Measurements from ENCODE around the gene MYO1A.

The MYO1A gene

GRCh38 chr12:57049890-57050289, at the start of gene MYO1A:
TSS of gene MYO1A (minus strand) at chr12:57050129. CDS start at chr12:57048323, 1,806 bp downstream.
- no peak within 1 kb of the TSS for H3K27ac ChIP-seq
- no peak for DNase-seq (ENCODE audit: low read depth, low spot score)

DNA sequence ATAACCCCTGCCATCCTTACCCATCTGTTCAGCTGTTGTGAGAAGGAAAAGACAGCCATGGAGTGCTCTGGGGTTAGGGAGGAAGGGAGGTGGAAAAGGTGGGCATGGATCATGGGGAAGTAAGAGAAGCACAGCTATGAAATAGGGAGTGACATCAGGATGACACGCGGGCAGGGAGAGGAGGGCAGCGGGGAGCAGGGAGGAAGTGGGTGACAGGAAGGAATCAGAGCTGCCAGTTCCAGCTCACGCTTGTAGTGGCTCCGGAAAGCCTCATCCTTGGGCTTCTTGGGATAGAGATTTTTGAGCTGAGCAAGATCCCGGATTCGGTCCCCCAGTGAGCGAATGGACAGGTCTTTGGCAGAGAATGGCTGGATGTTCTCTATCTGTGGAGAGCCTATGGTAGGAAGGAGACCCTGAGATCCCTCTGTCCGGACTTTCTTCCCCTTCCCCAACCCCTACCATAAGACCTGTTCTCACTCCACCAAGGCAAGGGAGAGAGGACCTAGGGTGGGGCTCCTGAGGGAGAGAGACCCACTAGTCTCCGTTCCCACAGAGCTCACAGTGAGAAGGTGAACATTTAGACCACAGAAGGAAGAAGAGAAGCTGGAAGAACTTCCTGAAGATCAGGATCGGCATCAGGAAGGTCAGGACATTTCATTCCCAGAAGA, 49.3 kb upstream of the MYO1A start:
- no peak for DNase-seq (ENCODE audit: low read depth, low spot score)
- peak overlapping the region; percentile 78 for H3K27ac ChIP-seq

DNA sequence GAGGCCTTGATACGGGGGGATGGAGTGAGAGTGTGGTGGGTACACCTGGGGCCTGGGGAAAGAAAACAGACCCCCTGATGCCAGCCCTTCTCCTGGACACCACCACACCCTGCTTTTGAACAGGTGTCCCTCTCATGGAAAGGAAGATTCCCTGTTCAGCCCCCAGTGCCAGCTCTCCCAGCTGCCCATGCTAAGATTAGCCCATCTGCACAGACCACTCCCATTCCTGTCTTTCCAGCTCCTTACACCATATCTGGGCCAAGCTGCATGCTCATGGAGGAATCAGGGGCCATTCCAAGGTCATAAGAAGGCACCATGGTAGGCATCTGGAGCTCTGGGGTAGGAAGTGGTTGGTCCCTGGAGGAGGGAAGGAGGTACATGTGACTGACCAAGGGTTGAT, 48.6 kb upstream of the MYO1A start:
- peak overlapping the region; percentile 78 for H3K27ac ChIP-seq

GRCh38 chr12:57097554-57097835, 47.6 kb upstream of the MYO1A start:
- no peak for DNase-seq (ENCODE audit: low read depth, low spot score)
- peak overlapping the region; percentile 78 for H3K27ac ChIP-seq

More for the DNA sequence above, 48.6 kb upstream of the MYO1A start:
- no peak for DNase-seq (ENCODE audit: low read depth, low spot score)

- peak overlapping the region; percentile 78 for H3K27ac ChIP-seq
Observed at GRCh38 chr12:57096748-57097553, 47.0 kb upstream of the MYO1A start.

GRCh38 chr12:57096099-57096572, 46.2 kb upstream of the MYO1A start:
- peak; percentile 99 for DNase-seq (ENCODE audit: low read depth, low spot score)
- peak overlapping the region; percentile 78 for H3K27ac ChIP-seq

More at GRCh38 chr12:57096748-57097553, 47.0 kb upstream of the MYO1A start:
- no peak for DNase-seq (ENCODE audit: low read depth, low spot score)

DNA sequence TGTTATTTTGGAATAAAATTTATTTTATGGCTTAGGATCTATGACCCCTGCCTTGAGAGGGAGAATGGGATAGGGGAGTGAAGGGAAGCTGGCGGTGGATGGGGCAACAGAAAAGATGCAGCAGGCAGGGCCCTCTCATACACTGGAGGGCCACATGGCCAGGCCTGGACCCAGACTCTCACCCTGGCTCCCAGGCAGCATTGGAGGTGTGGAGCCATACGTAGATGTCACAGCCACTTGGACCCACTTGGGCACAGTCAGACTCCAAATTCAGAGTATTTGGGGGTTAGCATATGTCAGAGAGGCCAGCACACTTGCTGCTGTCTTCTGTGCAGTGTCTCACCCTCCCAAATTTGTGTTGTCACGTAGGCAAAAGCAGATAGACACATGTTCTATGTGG, 45.5 kb upstream of the MYO1A start:
- no peak for DNase-seq (ENCODE audit: low read depth, low spot score)
- peak overlapping the region; percentile 78 for H3K27ac ChIP-seq

GRCh38 chr12:57094208-57095160, 44.6 kb upstream of the MYO1A start:
- DNase-seq (ENCODE audit: low read depth, low spot score), result no peak
- peak overlapping the region; percentile 78 for H3K27ac ChIP-seq

- H3K27ac ChIP-seq, result peak overlapping the region; percentile 78
- no peak for DNase-seq (ENCODE audit: low read depth, low spot score)
Observed at GRCh38 chr12:57093415-57094207, 43.7 kb upstream of the MYO1A start.

- peak overlapping the region; percentile 78 for H3K27ac ChIP-seq
Observed at GRCh38 chr12:57092876-57093414, 43.0 kb upstream of the MYO1A start.

DNA sequence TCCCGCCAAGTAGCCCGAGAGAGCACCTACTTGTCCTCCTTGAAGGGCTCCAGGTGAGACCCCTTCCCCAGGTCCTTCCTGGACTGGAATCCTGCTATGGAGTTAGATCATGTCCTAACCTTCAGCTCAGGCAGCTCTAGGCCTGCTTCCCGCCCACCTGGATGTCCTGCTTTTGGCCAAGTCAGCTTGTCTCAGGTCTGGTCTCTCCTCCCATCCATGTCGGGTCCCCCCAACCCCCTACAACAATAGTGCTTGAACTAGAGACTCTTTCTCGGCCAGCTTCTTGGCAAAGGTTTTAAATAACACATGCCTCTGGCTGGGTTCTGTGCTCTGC, 42.6 kb upstream of the MYO1A start:
- H3K27ac ChIP-seq, result peak overlapping the region; percentile 78
- DNase-seq (ENCODE audit: low read depth, low spot score), result no peak

More at GRCh38 chr12:57092876-57093414, 43.0 kb upstream of the MYO1A start:
- no peak for DNase-seq (ENCODE audit: low read depth, low spot score)

DNA sequence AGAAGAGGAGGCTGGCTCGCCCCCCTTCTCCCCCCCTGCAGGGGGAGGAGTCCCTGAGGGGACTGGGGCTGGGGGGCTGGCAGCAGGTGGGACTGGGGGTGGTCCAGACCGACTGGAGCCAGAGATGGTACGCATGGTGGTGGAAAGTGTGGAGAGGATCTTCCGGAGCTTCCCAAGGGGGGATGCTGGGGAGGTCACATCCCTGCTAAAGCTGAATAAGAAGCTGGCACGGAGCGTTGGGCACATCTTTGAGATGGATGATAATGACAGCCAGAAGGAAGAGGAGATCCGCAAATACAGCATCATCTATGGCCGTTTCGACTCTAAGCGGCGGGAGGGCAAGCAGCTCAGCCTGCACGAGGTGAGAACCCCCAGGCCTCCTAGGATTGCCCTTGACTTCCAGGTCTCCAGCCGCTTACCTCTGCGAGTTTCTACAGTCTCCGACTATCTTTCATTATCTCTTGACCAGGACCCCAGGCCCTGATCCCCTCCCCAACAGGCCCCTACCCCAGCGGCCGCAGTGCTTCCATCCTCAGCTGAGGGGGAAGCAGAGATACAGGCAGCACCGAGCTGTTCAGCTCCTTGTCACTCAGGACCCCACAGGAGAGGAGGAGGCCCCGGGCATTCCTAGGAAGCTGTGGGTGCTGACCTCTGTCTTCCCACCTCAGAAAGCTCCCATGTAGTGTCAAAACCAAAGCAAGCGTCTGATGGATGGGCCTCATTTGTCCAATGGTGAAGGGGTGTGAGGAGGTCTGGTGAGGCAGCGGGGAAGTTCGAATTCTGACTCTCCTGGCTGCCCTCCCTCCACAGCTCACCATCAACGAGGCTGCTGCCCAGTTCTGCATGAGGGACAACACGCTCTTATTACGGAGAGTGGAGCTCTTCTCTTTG, 42.0 kb upstream of the MYO1A start:
- H3K27ac ChIP-seq, result peak overlapping the region; percentile 78
- DNase-seq (ENCODE audit: low read depth, low spot score), result no peak

DNA sequence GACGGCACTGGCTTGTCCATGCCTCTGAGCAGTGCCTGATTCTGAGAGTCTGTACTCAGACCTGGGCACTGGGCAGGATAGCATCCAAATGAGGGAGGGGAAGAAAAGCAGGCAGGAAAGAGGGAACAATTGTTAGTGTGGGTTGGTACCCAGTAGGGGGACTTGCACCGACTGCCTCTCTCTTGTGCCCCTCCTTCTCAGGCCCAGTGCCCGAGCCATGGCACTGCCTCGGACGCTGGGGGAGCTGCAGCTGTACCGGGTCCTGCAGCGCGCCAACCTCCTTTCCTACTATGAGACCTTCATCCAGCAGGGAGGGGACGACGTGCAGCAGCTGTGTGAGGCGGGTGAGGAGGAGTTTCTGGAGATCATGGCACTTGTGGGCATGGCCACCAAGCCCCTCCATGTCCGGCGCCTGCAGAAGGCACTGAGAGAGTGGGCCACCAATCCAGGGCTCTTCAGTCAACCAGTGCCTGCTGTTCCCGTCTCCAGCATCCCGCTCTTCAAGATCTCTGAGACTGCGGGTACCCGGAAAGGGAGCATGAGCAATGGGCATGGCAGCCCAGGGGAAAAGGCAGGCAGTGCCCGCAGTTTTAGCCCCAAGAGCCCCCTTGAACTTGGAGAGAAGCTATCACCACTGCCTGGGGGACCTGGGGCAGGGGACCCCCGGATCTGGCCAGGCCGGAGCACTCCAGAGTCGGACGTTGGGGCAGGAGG, 41.2 kb upstream of the MYO1A start:
- DNase-seq (ENCODE audit: low read depth, low spot score), result no peak
- H3K27ac ChIP-seq, result peak overlapping the region; percentile 99

GRCh38 chr12:57090490-57090889, 40.6 kb upstream of the MYO1A start:
- no peak for DNase-seq (ENCODE audit: low read depth, low spot score)
- peak overlapping the region; percentile 99 for H3K27ac ChIP-seq

DNA sequence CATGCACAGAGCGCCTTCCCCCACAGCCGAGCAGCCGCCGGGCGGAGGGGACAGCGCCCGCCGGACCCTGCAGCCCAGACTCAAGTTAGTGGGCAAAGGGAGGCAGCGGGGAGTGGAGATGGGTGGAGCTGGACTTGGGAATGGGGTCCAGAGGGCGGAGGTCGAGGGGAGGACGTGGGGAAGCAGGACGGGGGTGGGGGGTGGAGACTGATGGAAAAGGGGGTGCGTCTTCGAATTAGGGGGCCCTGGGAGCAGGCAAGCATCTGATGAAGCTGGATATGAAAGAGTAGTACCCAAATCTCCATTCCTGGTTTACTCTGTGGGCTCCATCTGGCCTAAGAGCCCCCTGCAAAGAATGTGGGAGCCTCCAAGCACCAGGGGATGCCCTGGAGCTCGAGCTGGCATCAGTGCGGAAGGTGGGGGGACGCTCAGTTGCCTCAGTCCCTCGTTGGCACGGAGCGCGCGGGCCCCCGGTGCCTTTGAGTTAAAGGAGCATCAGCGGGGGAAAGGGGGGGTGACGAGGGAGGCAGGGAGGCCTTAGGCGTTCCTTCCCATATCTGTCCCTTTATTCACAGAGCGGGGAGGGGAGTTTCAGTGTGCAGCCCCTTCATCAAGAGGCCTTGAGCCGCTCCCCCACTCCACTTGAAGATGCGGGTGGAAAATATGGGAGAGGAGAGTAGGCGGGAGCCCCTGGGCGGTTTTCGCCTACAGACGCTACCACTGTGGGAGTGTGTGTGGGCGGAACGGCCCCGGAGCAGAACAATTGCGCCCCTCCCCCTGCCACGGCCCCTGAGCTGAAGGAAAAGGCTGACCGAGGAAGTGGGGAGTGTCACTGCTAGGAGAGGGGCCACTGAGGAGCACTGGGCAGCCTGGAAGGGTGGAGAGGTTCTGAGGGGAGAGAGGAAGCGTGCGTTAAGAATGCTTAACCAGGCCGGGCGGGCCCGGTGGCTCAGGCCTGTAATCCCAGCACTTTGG, 39.6 kb upstream of the MYO1A start:
- DNase-seq (ENCODE audit: low read depth, low spot score), result no peak

DNA sequence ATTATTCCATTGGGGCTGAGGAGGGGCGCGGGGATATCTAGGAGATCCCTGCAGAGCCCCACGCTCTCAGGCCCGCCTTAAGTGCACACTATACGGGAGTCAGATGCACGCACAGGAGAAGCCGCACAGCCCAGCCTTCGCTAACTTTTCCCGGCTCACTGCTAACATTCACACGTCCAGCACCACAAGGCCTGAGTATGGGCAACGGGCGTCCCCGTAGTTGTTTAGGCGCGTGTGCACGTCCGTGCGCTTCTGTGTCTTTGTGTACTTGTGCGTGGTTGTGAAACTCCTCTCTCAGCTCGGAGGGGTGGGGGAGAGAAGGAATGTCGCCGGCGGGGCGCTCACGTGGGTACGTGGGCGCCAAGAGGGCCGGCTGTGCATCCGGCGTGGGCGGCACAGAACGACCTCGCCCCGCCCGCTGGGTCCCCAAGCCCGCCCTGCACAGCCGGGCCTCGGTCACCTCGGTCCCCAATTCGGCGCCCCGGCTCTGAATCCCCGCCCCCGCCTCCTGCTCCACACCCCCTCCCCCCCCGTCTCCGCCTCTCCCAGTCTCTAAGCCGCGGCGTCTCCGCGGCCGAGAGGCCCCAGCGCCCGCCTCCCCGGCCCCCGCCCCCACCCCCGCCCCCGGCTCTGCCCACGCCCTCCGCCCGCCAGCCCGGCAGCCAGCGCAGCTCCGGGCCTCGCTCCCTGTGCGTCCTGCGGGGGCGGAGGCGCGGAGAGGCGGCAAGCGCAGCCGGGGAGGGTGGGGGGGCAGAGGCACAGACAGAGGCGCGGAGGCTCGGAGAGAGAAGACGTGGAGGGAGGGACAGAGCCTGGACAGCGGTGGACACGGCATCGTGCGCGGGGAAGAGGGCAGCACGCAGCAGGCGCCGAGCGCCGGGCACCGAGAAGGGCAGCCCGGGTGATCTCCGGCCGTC, 38.7 kb upstream of the MYO1A start, which contains the start of gene NAB2:
NAB2 (plus strand) TSS at position 761 of the 917 bp plus-strand sequence. CDS start 158 bp downstream, outside the sequence.
- peak within 1 kb of the TSS; percentile 99 for H3K27ac ChIP-seq
- DNase-seq (ENCODE audit: low read depth, low spot score), result peak; percentile 90

More for the DNA sequence above, 39.6 kb upstream of the MYO1A start:
- peak overlapping the region; percentile 99 for H3K27ac ChIP-seq

Measured in epithelial cell of prostate (primary cell).